Measurements from ENCODE around the gene RSRP1. TPM values are rescaled to one million over a fixed set of nuclear protein-coding genes. Genes with fewer than 3 reads are reported as not detected.
"Not testable (repeated sequence)": the region's sequence is repeated elsewhere in the genome, so short reads cannot be mapped to it uniquely, and the experiment has no call there.

The RSRP1 gene
- total and polyA plus RNA-seq, 2 donors from 2014 or later, result 118 to 123 TPM

- H3K27ac ChIP-seq (ENCODE audit: low read depth in 2 of 2, low read length in 2 of 2); H3K9me3 ChIP-seq (ENCODE audit: control insufficient read depth in 2 of 3, insufficient read depth in 1 of 3, low read length in 3 of 3); H3K4me1 ChIP-seq (ENCODE audit: control insufficient read depth in 2 of 3, insufficient read depth in 2 of 3, low read depth in 1 of 3, low read length in 3 of 3); H3K36me3 ChIP-seq (ENCODE audit: control insufficient read depth in 2 of 3, insufficient read depth in 3 of 3, low read length in 3 of 3); H3K4me3 ChIP-seq (ENCODE audit: low read length in 3 of 3); FAIRE-seq; H3K9ac ChIP-seq (ENCODE audit: low read length in 3 of 3); intact Hi-C loops (cut with DNase I); DNase-seq; H3K27me3 ChIP-seq (ENCODE audit: control insufficient read depth, insufficient read depth, low read length): not testable (repeated sequence)
Measured at GRCh38 chr1:25288573-25289101, 41.4 kb upstream of the RSRP1 start.

DNA sequence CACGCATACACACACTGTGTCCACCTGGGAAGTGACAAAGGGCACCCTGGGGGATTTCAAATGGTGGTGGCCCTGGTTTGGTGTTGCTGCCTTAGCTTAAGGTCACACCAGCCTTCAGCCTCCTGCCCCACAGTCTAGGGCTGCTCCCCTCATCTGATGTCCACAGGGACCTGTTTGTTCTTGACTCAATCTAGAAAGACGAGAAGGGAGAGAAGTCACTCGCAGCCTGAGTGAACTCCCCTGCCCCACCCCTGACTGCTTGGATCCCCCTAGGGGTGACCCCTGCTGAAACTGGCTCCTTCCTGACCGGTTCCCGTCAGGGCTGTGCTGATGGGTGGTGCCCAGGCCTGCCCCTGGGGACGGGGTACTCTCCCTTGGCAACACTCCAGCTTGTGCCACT, 39.9 kb upstream of the RSRP1 start:
- H3K36me3 ChIP-seq (ENCODE audit: control insufficient read depth in 2 of 3, insufficient read depth in 3 of 3, low read length in 3 of 3); DNase-seq; H3K9ac ChIP-seq (ENCODE audit: low read length in 3 of 3); H3K9me3 ChIP-seq (ENCODE audit: control insufficient read depth in 2 of 3, insufficient read depth in 1 of 3, low read length in 3 of 3); H3K4me3 ChIP-seq (ENCODE audit: low read length in 3 of 3); H3K4me1 ChIP-seq (ENCODE audit: control insufficient read depth in 2 of 3, insufficient read depth in 2 of 3, low read depth in 1 of 3, low read length in 3 of 3); H3K27me3 ChIP-seq (ENCODE audit: control insufficient read depth, insufficient read depth, low read length); FAIRE-seq; H3K27ac ChIP-seq (ENCODE audit: low read depth in 2 of 2, low read length in 2 of 2); intact Hi-C loops (cut with DNase I): not testable (repeated sequence)

DNA sequence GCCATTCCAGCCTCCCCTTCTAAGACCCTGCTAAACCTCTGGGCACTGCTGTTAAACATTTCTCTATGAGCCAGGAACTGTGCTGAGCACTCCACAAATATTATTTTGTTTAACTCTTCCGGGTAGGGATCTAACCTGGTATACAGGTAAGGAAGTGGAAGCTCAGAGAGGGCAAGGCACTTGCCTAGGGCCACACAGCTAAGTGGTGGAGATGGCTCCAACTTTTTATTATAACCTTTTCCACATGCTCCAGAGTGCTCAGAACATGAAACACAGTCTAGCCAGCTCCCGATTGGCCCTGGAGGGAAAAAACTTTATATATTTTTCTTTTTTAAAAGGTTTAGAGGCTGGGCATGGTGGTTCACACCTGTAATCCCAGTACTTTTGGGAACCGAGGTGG, 38.6 kb upstream of the RSRP1 start:
- intact Hi-C loops (cut with DNase I); H3K27me3 ChIP-seq (ENCODE audit: control insufficient read depth, insufficient read depth, low read length); H3K4me1 ChIP-seq (ENCODE audit: control insufficient read depth in 2 of 3, insufficient read depth in 2 of 3, low read depth in 1 of 3, low read length in 3 of 3); DNase-seq; FAIRE-seq; H3K9ac ChIP-seq (ENCODE audit: low read length in 3 of 3); H3K4me3 ChIP-seq (ENCODE audit: low read length in 3 of 3); H3K36me3 ChIP-seq (ENCODE audit: control insufficient read depth in 2 of 3, insufficient read depth in 3 of 3, low read length in 3 of 3); H3K27ac ChIP-seq (ENCODE audit: low read depth in 2 of 2, low read length in 2 of 2); H3K9me3 ChIP-seq (ENCODE audit: control insufficient read depth in 2 of 3, insufficient read depth in 1 of 3, low read length in 3 of 3): not testable (repeated sequence)

- H3K27me3 ChIP-seq (ENCODE audit: control insufficient read depth, insufficient read depth, low read length); DNase-seq; H3K9me3 ChIP-seq (ENCODE audit: control insufficient read depth in 2 of 3, insufficient read depth in 1 of 3, low read length in 3 of 3); H3K27ac ChIP-seq (ENCODE audit: low read depth in 2 of 2, low read length in 2 of 2); H3K36me3 ChIP-seq (ENCODE audit: control insufficient read depth in 2 of 3, insufficient read depth in 3 of 3, low read length in 3 of 3); H3K4me1 ChIP-seq (ENCODE audit: control insufficient read depth in 2 of 3, insufficient read depth in 2 of 3, low read depth in 1 of 3, low read length in 3 of 3); H3K9ac ChIP-seq (ENCODE audit: low read length in 3 of 3); FAIRE-seq; intact Hi-C loops (cut with DNase I); H3K4me3 ChIP-seq (ENCODE audit: low read length in 3 of 3): not testable (repeated sequence)
Measured at GRCh38 chr1:25279693-25280111, 32.4 kb upstream of the RSRP1 start.

DNA sequence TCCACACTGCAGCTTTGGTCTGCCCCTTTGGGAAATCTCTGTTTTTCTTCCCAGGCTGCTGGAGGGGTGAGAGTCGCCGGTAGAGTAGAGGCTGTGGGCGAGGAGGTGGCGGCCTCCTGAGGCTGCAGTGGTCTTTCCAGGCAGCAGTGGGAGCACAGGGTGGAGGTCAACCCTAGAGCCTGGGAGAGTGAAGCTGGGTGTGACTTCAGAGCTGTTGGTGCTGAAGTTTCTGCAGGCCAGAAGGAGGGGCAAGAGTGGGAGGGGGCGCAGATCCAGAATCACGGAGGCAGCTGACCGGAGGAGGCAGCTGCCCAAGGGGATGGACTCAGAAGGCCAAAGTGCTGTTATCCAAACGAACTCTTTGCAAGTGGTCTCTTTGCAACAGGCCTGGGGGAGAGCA, 31.5 kb upstream of the RSRP1 start:
- FAIRE-seq; H3K36me3 ChIP-seq (ENCODE audit: control insufficient read depth in 2 of 3, insufficient read depth in 3 of 3, low read length in 3 of 3); H3K9me3 ChIP-seq (ENCODE audit: control insufficient read depth in 2 of 3, insufficient read depth in 1 of 3, low read length in 3 of 3); H3K27me3 ChIP-seq (ENCODE audit: control insufficient read depth, insufficient read depth, low read length); DNase-seq; H3K4me1 ChIP-seq (ENCODE audit: control insufficient read depth in 2 of 3, insufficient read depth in 2 of 3, low read depth in 1 of 3, low read length in 3 of 3); H3K27ac ChIP-seq (ENCODE audit: low read depth in 2 of 2, low read length in 2 of 2); H3K4me3 ChIP-seq (ENCODE audit: low read length in 3 of 3); intact Hi-C loops (cut with DNase I); H3K9ac ChIP-seq (ENCODE audit: low read length in 3 of 3): not testable (repeated sequence)

GRCh38 chr1:25278358-25278757, 31.1 kb upstream of the RSRP1 start:
- H3K9ac ChIP-seq (ENCODE audit: low read length in 3 of 3); H3K27ac ChIP-seq (ENCODE audit: low read depth in 2 of 2, low read length in 2 of 2); H3K4me1 ChIP-seq (ENCODE audit: control insufficient read depth in 2 of 3, insufficient read depth in 2 of 3, low read depth in 1 of 3, low read length in 3 of 3); H3K27me3 ChIP-seq (ENCODE audit: control insufficient read depth, insufficient read depth, low read length); intact Hi-C loops (cut with DNase I); FAIRE-seq; DNase-seq; H3K36me3 ChIP-seq (ENCODE audit: control insufficient read depth in 2 of 3, insufficient read depth in 3 of 3, low read length in 3 of 3); H3K9me3 ChIP-seq (ENCODE audit: control insufficient read depth in 2 of 3, insufficient read depth in 1 of 3, low read length in 3 of 3); H3K4me3 ChIP-seq (ENCODE audit: low read length in 3 of 3): not testable (repeated sequence)

DNA sequence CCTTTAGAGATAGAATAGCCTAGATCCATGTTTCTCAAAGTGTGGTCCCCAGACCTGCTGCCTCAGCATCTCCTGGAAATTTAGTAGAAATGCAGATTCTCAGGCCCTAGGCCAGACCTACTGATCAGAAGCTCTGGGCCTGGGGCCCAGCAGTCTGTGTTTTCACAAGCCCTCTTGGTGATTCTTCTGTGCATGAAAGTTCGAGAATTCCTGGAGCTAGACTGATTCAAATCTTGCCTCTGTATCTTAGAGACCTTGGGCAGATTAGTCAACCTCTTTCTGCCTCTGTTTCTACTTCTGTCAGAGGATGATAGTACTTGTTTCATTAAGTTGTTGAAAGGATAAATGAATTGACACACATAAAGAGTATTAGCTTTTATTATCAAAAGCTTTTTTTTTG, 30.0 kb upstream of the RSRP1 start:
- FAIRE-seq; DNase-seq; H3K27me3 ChIP-seq (ENCODE audit: control insufficient read depth, insufficient read depth, low read length); H3K36me3 ChIP-seq (ENCODE audit: control insufficient read depth in 2 of 3, insufficient read depth in 3 of 3, low read length in 3 of 3); H3K27ac ChIP-seq (ENCODE audit: low read depth in 2 of 2, low read length in 2 of 2); H3K9me3 ChIP-seq (ENCODE audit: control insufficient read depth in 2 of 3, insufficient read depth in 1 of 3, low read length in 3 of 3); H3K9ac ChIP-seq (ENCODE audit: low read length in 3 of 3); intact Hi-C loops (cut with DNase I); H3K4me1 ChIP-seq (ENCODE audit: control insufficient read depth in 2 of 3, insufficient read depth in 2 of 3, low read depth in 1 of 3, low read length in 3 of 3); H3K4me3 ChIP-seq (ENCODE audit: low read length in 3 of 3): not testable (repeated sequence)

DNA sequence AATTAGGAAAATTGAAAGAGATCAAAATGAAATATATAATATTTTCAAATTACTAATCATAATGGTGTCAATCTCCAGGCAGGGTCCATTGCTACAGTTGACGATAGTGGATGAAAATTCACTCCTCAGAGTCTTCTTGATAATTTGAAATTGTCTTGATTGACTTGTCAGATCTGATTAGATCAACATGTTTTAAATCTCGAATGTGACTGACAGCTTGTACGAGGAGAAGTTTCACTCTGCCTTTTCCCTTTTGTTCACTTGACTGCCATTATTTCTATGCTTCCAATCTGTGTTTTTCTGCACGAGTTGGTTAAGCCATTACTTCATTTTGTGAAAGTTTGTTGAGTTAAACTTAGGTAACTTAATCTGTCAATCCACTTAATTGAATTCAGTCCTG, 28.4 kb upstream of the RSRP1 start:
- H3K27me3 ChIP-seq (ENCODE audit: control insufficient read depth, insufficient read depth, low read length); intact Hi-C loops (cut with DNase I); H3K27ac ChIP-seq (ENCODE audit: low read depth in 2 of 2, low read length in 2 of 2); H3K4me1 ChIP-seq (ENCODE audit: control insufficient read depth in 2 of 3, insufficient read depth in 2 of 3, low read depth in 1 of 3, low read length in 3 of 3); H3K4me3 ChIP-seq (ENCODE audit: low read length in 3 of 3); H3K9me3 ChIP-seq (ENCODE audit: control insufficient read depth in 2 of 3, insufficient read depth in 1 of 3, low read length in 3 of 3); H3K9ac ChIP-seq (ENCODE audit: low read length in 3 of 3); DNase-seq; H3K36me3 ChIP-seq (ENCODE audit: control insufficient read depth in 2 of 3, insufficient read depth in 3 of 3, low read length in 3 of 3): not testable (repeated sequence)
- FAIRE-seq, result peak; percentile 85

- FAIRE-seq; H3K9me3 ChIP-seq (ENCODE audit: control insufficient read depth in 2 of 3, insufficient read depth in 1 of 3, low read length in 3 of 3); H3K4me1 ChIP-seq (ENCODE audit: control insufficient read depth in 2 of 3, insufficient read depth in 2 of 3, low read depth in 1 of 3, low read length in 3 of 3); DNase-seq; H3K27me3 ChIP-seq (ENCODE audit: control insufficient read depth, insufficient read depth, low read length); H3K36me3 ChIP-seq (ENCODE audit: control insufficient read depth in 2 of 3, insufficient read depth in 3 of 3, low read length in 3 of 3); H3K4me3 ChIP-seq (ENCODE audit: low read length in 3 of 3); H3K27ac ChIP-seq (ENCODE audit: low read depth in 2 of 2, low read length in 2 of 2); intact Hi-C loops (cut with DNase I); H3K9ac ChIP-seq (ENCODE audit: low read length in 3 of 3): not testable (repeated sequence)
Measured at GRCh38 chr1:25272238-25272637, 25.0 kb upstream of the RSRP1 start, which contains the start of gene RHD. RHD (plus strand) TSS chr1:25272509; CDS start chr1:25272548, 39 bp downstream.

All from kidney (tissue), 11 donors.